Right lobe of liver (tissue), 6 donors: Measurements from ENCODE around the gene IFNL4. TPM values are rescaled to one million over a fixed set of nuclear protein-coding genes. Genes with fewer than 3 reads are reported as not detected.
"Not testable (repeated sequence)": the region's sequence is repeated elsewhere in the genome, so short reads cannot be mapped to it uniquely, and the experiment has no call there.

Experiments
- ATAC-seq, 4 donors: fragments of 200-7000 bp; cut with Tn5 transposase; one replicate each; pipeline ENCODE4 v1.9.1; 2020; ENCODE audit warnings: mild to moderate bottlenecking in 4 of 4, moderate library complexity in 4 of 4
- DNase-seq, 3 donors: peaks; one replicate each; pipeline ENCODE4 v3.0.0-alpha.2; 2020
- H3K27ac ChIP-seq, 3 donors: fragments of 200-600 bp; one replicate each; pipeline ENCODE4 v1.8.0; 2022
- H3K27me3 ChIP-seq, 2 donors: fragments of 200-600 bp; one replicate each; pipeline ENCODE4 v1.8.0; 2022
- H3K36me3 ChIP-seq, 4 donors: fragments of 200-600 bp; sonication (generic) in 1 of 4; one replicate each; pipeline versions ENCODE4 v1.5.1 to v1.8.0; 2017 to 2022; ENCODE audit warnings: control low read depth in 1 of 4
- H3K4me1 ChIP-seq, 4 donors: fragments of 200-600 bp; sonication (generic) in 1 of 4; one replicate each; pipeline versions ENCODE4 v1.5.1 to v1.8.0; 2017 to 2022; ENCODE audit warnings: control low read depth in 1 of 4
- H3K4me3 ChIP-seq, 3 donors: fragments of 200-600 bp; one replicate each; pipeline ENCODE4 v1.8.0; 2022
- H3K9me3 ChIP-seq, 4 donors: fragments of 200-600 bp; sonication (generic) in 1 of 4; one replicate each; pipeline versions ENCODE4 v1.5.1 to v1.8.0; 2017 to 2022; ENCODE audit warnings: control low read depth in 1 of 4
- POLR2A ChIP-seq: fragments of 450-650 bp; IDR thresholded peaks from one replicate; pipeline ENCODE4 v1.6.1; 2017; ENCODE audit warnings: antibody characterized with exemption, mild to moderate bottlenecking
- WGBS: methylation state at CpG from one replicate; pipeline ENCODE4 v1.1.6; 2018; ENCODE audit warnings: low coverage, low lambda C conversion rate; ENCODE audit not compliant: insufficient coverage; ENCODE audit errors: missing lambda C conversion rate; 5-methylcytosine and 5-hydroxymethylcytosine counted together
- intact Hi-C, 2 donors: fragments of 100-400 bp; cut with DNase I; formaldehyde crosslinking; loops; one replicate each; pipeline versions ENCODE4 v1.11.2 to v1.14.1; 2022
- total RNA-seq, 6 experiments: library from RNA; depleted of rRNA in 2 of 6; stranded (reverse); fragments of >200 nt in 2 of 6; fragmentation: NEBNext Ultra II Directional in 3 of 6; extraction: Animal tissue kit (Norgen Biotek cat#: 25700) in 3 of 6; gene quantifications; one replicate each; pipeline versions ENCODE4 v1.1.0 to v1.2.4, GENCODE V29; 2016 to 2023
- TF ChIP-seq, protein P1 (sequence below), 4 donors: fragments of 200-600 bp in 3 of 4; fragments of 450-650 bp in 1 of 4; IDR thresholded peaks; one replicate each; pipeline versions ENCODE4 v1.5.1 to v1.8.0; 2016 to 2022; ENCODE audit warnings: antibody characterized with exemption in 4 of 4, mild to moderate bottlenecking in 2 of 4
- donor health status: DM: no; HTN: yes; CAD: no.
- donor health status: DM: no; HTN: no; CAD: no.
- donor health status: DM: no; HTN: no; CAD: no.
- donor health status: DM: no; HTN: yes; CAD: no.
- donor health status: DM: no; HTN: yes; CAD: no.

The IFNL4 gene
- total RNA-seq, 6 experiments from 2014 or later: not detected

DNA sequence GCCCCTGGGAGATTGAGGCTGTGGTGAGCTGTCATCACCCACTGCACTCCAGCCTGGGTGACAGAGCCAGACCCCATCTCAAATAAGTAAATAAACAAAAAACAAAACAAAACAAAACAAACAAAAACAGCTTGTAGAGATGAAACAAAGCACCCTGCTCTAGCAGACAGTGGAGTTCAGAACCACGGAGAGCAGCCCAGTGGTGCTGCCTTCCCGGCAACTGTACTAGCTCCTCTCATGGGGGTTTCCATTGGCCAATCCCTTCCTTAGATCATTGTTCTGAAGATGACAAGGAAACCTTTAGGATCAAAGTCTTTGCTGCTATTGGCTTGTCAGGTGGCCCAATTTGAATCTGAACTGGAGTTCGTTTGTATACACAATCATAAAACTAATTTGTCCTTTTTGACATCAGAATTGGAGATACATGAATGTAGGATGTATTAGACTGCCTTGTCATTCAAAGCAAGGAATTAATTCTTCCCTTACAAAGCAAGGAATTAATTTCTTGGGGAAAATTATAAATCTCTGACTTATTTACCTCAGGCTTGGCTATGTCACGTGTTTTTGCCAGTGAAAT, 24.9 kb downstream of the IFNL4 start:
- 13% methylated on average over 4 of the region's 4 CpGs for WGBS
- no peak overlapping the region for H3K27ac ChIP-seq
- ATAC-seq (no peak), DNase-seq (no peak)
- H3K27me3 ChIP-seq: no peaks in the 10 kb centered on the region
- no peak for TF ChIP-seq POLR2A
- TF ChIP-seq, protein P1, sequence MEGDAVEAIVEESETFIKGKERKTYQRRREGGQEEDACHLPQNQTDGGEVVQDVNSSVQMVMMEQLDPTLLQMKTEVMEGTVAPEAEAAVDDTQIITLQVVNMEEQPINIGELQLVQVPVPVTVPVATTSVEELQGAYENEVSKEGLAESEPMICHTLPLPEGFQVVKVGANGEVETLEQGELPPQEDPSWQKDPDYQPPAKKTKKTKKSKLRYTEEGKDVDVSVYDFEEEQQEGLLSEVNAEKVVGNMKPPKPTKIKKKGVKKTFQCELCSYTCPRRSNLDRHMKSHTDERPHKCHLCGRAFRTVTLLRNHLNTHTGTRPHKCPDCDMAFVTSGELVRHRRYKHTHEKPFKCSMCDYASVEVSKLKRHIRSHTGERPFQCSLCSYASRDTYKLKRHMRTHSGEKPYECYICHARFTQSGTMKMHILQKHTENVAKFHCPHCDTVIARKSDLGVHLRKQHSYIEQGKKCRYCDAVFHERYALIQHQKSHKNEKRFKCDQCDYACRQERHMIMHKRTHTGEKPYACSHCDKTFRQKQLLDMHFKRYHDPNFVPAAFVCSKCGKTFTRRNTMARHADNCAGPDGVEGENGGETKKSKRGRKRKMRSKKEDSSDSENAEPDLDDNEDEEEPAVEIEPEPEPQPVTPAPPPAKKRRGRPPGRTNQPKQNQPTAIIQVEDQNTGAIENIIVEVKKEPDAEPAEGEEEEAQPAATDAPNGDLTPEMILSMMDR (IDR thresholded peaks at IDR 0.05): no peak
- H3K9me3 ChIP-seq: no peaks in the 10 kb centered on the region
- no peak overlapping the region for H3K4me3 ChIP-seq
- H3K36me3 ChIP-seq: no peaks in the 10 kb centered on the region
- intact Hi-C loops: no loop called here
- H3K4me1 ChIP-seq: no peaks in the 10 kb centered on the region

DNA sequence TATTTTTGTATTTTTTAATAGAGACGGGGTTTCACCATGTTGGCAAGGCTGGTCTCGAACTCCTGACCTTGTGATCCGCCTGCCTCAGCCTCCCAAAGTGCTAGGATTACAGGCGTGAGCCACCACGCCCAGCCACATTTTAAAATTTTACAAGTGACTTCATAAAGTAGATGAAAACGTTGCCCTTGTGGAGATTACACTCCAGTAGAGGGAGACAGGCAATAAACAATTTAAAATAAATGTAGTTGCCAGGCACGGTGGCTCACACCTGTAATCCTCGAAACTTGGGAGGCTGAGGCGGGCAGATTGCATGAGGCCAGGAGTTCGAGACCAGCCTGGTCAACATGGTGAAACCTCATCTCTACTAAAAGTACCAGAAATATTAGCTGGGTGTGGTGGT, 29.5 kb downstream of the IFNL4 start:
- H3K4me1 ChIP-seq, intact Hi-C loops, H3K4me3 ChIP-seq, H3K36me3 ChIP-seq, DNase-seq, H3K27ac ChIP-seq, H3K9me3 ChIP-seq, ATAC-seq, H3K27me3 ChIP-seq: not testable (repeated sequence)
- 42% methylated on average over 9 of the region's 10 CpGs for WGBS
- TF ChIP-seq, protein P1 (IDR thresholded peaks at IDR 0.05): peak; percentile 6 to 23 (median 16)

DNA sequence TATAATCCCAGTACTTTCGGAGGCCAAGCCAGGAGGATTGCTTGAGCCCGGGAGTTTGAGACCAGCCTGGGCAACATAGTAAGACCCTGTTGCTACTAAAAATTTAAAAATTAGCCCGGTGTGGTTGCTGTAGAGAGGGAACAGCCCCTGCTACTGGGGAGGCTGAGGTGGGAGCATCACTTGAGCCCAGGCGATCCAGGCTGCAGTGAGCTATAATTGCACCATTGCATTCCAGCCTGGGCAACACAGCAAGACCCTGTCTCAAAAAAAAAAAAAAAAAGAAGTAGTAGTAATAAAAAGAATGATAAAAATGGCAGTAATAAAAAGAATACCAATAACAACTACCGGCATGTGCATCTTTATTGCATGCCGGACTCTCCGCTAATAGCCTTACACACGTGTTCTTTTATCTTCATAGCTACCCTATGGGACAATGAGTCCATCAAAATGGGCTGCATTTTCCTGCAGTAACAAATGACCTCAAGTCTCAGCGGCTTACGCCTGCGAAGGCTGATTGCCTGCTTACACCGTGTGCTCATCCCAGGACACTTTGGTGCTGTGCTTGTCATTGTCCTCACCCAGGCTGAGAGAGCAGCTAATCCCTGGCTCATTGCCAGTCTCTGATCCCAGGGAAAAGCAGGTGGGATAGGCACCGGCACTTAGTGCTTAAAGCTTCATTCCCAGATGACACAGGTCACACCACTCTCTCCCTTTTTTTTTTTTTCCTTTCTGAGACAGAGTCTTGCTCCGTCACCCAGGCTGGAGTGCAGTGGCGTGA, 30.2 kb downstream of the IFNL4 start:
- intact Hi-C loops: no loop called here
- ATAC-seq (no peak), DNase-seq (no peak)
- no peak overlapping the region for H3K27ac ChIP-seq
- no peaks in the 10 kb centered on the region for H3K36me3 ChIP-seq
- H3K9me3 ChIP-seq: no peaks in the 10 kb centered on the region
- no peak for TF ChIP-seq POLR2A
- TF ChIP-seq, protein P1 (IDR thresholded peaks at IDR 0.05): no peak
- no peak overlapping the region for H3K4me3 ChIP-seq
- WGBS: 73% methylated on average over 15 of the region's 15 CpGs
- H3K4me1 ChIP-seq: no peaks in the 10 kb centered on the region
- no peaks in the 10 kb centered on the region for H3K27me3 ChIP-seq

DNA sequence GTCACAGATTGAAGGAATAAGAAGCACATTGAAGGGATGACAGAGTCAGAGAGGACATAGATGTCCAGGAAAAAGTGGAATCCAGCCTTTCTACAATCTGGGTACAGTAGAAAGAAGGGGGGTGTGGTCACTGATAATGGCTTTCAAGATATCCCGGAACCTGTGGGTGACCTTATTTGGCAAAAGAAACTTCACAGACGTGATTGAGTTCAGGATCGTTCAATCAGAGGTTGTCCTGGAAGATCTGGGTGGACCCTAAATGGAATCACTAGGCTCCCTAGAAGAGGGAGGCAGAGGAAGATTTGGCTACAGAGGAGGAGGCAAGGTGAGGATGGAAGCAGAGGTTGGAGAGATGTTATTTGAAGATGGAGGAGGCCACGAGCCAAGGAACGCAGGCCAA, 31.6 kb downstream of the IFNL4 start:
- no peak for DNase-seq

GRCh38 chr19:39215323-39215722, 33.3 kb downstream of the IFNL4 start:
- WGBS: 63% methylated on average over 2 of the region's 3 CpGs
- ATAC-seq, H3K9me3 ChIP-seq, intact Hi-C loops, H3K27ac ChIP-seq, H3K36me3 ChIP-seq, H3K27me3 ChIP-seq, H3K4me1 ChIP-seq, H3K4me3 ChIP-seq, DNase-seq: not testable (repeated sequence)

More for the DNA sequence above, 31.6 kb downstream of the IFNL4 start:
- Histone ChIP-seq H3K9me3 (no peaks in the 10 kb centered on the region), H3K4me1 (no peaks in the 10 kb centered on the region), H3K36me3 (no peaks in the 10 kb centered on the region), H3K27me3 (no peaks in the 10 kb centered on the region), H3K27ac (no peak overlapping the region), H3K4me3 (no peak overlapping the region)
- WGBS: 56% methylated on average over 4 of the region's 5 CpGs
- ATAC-seq: no peak
- TF ChIP-seq POLR2A: no peak
- TF ChIP-seq, protein P1 (IDR thresholded peaks at IDR 0.05): no peak
- intact Hi-C loops: no loop called here
